ENCODE data around the gene OR5K1. TPM values are rescaled to one million over a fixed set of nuclear protein-coding genes. Genes with fewer than 3 reads are reported as not detected.

OR5K1 gene
- total RNA-seq, 1 experiment from 2014 or later, result not detected

GRCh38 chr3:98432575-98432974, 30.4 kb upstream of the OR5K1 start:
- POLR2A ChIA-PET, result no interaction called here
- no peaks in the 10 kb centered on the region for H3K9me2 ChIP-seq (ENCODE audit: insufficient read depth)
- H3K27me3 ChIP-seq (ENCODE audit: insufficient read depth, low read length), result no peaks in the 10 kb centered on the region
- H3K9me3 ChIP-seq (ENCODE audit: control insufficient read depth in 1 of 2, insufficient read depth in 1 of 2, low read depth in 1 of 2, low read length in 2 of 2), result peaks cover 18% of the 10 kb centered on the region in 2 experiments; a peak in 2 of 4 replicates
- RAD21 ChIA-PET (ENCODE audit: low non-redundant PET in 1 of 2, low total read pairs in 2 of 2, uncharacterized antibody in 2 of 2, unreplicated experiment in 2 of 2), result no interaction called here
- no peak for DNase-seq (ENCODE audit: low read depth, low spot score)
- no peaks in the 10 kb centered on the region for H3K4me1 ChIP-seq (ENCODE audit: control insufficient read depth in 1 of 2, insufficient read depth in 2 of 2, low read length in 2 of 2)
- no peak overlapping the region for H3K4me3 ChIP-seq (replicated peaks in 1 of 2; ENCODE audit: low read depth in 1 of 2, low read length in 2 of 2)
- CTCF ChIA-PET, result no interaction called here
- no TSS peak for BruUV-seq (replicated peaks)
- H3K36me3 ChIP-seq (ENCODE audit: control insufficient read depth in 1 of 2, insufficient read depth in 2 of 2, low read length in 2 of 2), result no peaks in the 10 kb centered on the region
- no peak overlapping the region for H2AFZ ChIP-seq (ENCODE audit: low read depth, low read length, poor library complexity, severe bottlenecking)
- H4K20me1 ChIP-seq (ENCODE audit: insufficient read depth), result no peaks in the 10 kb centered on the region
- H3K9ac ChIP-seq (ENCODE audit: low read length), result no peak overlapping the region
- no peak overlapping the region for H3K27ac ChIP-seq (ENCODE audit: low read depth, low read length)
- TF ChIP-seq YY1 (IDR thresholded peaks at IDR 0.05; ENCODE audit: extremely low read depth, insufficient replicate concordance, low read depth, low read length) (no peak), ATF3 (IDR thresholded peaks at IDR 0.05) (no peak), CEBPB (IDR thresholded peaks at IDR 0.05; ENCODE audit: low read depth) (no peak), TCF7L2 (IDR thresholded peaks at IDR 0.05; ENCODE audit: borderline replicate concordance, extremely low read depth, insufficient read depth, insufficient read length) (no peak), POLR2A (IDR thresholded peaks at IDR 0.05; ENCODE audit: borderline replicate concordance, extremely low read depth, insufficient read depth, insufficient read length) (no peak), REST (IDR thresholded peaks at IDR 0.05; ENCODE audit: low read depth) (no peak), SP1 (IDR thresholded peaks at IDR 0.05; ENCODE audit: low read depth) (no peak), EZH2 (IDR thresholded peaks at IDR 0.05) (no peak), SIN3A (IDR thresholded peaks at IDR 0.05; ENCODE audit: low read depth) (no peak)
- H3K4me2 ChIP-seq (ENCODE audit: low read length), result no peak overlapping the region
- intact Hi-C loops (cut with micrococcal nuclease), result no loop called here
- no peaks in the 10 kb centered on the region for H3K79me2 ChIP-seq (ENCODE audit: insufficient read depth, low read length)
- no peak for ATAC-seq

Data from HCT116 (cell line).